GM23338 (cell line): Measurements from ENCODE around the gene GLCCI1. TPM values are rescaled to one million over a fixed set of nuclear protein-coding genes. Genes with fewer than 3 reads are reported as not detected.

Experiments
- ATAC-seq: fragments of 200-7000 bp; cut with Tn5 transposase; 3 replicates; pipeline ENCODE4 v1.9.1; 2020
- DNase-seq: peaks from one replicate; pipeline ENCODE4 v3.0.0-alpha.2; 2015; ENCODE audit warnings: low spot score
- H2AFZ ChIP-seq: fragments of 200-600 bp; sonication (generic); 2 replicates; pipeline ENCODE4 v1.8.0; 2016; ENCODE audit warnings: antibody characterized with exemption, mild to moderate bottlenecking, moderate library complexity
- H3F3A ChIP-seq: fragments of 200-600 bp; sonication (generic); replicated peaks from 2 replicates; pipeline ENCODE4 v1.8.0; 2017; ENCODE audit warnings: antibody characterized with exemption, mixed run types, low read depth
- H3K27ac ChIP-seq: fragments of 200-600 bp; sonication (generic); 2 replicates; pipeline ENCODE4 v1.6.1; 2016; ENCODE audit warnings: low read depth
- H3K27me3 ChIP-seq: fragments of 200-600 bp; sonication (generic); 2 replicates; pipeline ENCODE4 v1.8.0; 2016; ENCODE audit warnings: mild to moderate bottlenecking, mixed run types, moderate library complexity; ENCODE audit not compliant: insufficient read depth
- H3K36me3 ChIP-seq: fragments of 200-600 bp; sonication (generic); 2 replicates; pipeline ENCODE4 v1.8.0; 2016; ENCODE audit warnings: mild to moderate bottlenecking; ENCODE audit not compliant: insufficient read depth
- H3K4me1 ChIP-seq: fragments of 200-600 bp; sonication (generic); 2 replicates; pipeline ENCODE4 v1.8.0; 2016; ENCODE audit warnings: mild to moderate bottlenecking, moderate library complexity; ENCODE audit not compliant: insufficient read depth
- H3K4me2 ChIP-seq: fragments of 200-600 bp; sonication (generic); 2 replicates; pipeline ENCODE4 v1.7.1; 2017; ENCODE audit warnings: mixed run types
- H3K4me3 ChIP-seq: fragments of 200-600 bp; sonication (generic); 2 replicates; pipeline ENCODE4 v1.6.1; 2016; ENCODE audit warnings: mixed run types
- H3K79me2 ChIP-seq: fragments of 200-600 bp; sonication (generic); replicated peaks from 2 replicates; pipeline ENCODE4 v1.8.0; 2017; ENCODE audit warnings: mild to moderate bottlenecking; ENCODE audit not compliant: insufficient read depth
- H3K9me2 ChIP-seq: fragments of 200-600 bp; sonication (generic); 2 replicates; pipeline ENCODE4 v1.8.0; 2017; ENCODE audit not compliant: insufficient read depth
- H4K20me1 ChIP-seq: fragments of 200-600 bp; sonication (generic); replicated peaks from 2 replicates; pipeline ENCODE4 v1.8.0; 2017; ENCODE audit warnings: mild to moderate bottlenecking; ENCODE audit not compliant: insufficient read depth
- H3K27ac Mint-ChIP-seq: 2 replicates; pipeline ENCODE4 v1.8.0; 2020; ENCODE audit warnings: inconsistent platforms, mild to moderate bottlenecking, moderate library complexity, mixed read lengths
- H3K27me3 Mint-ChIP-seq: 3 replicates; pipeline ENCODE4 v1.8.0; 2022; ENCODE audit warnings: low read depth, mild to moderate bottlenecking, moderate library complexity, mixed read lengths, inconsistent platforms; ENCODE audit not compliant: insufficient read depth, poor library complexity
- H3K36me3 Mint-ChIP-seq: 3 replicates; pipeline ENCODE4 v1.8.0; 2021; ENCODE audit warnings: low read depth, mild to moderate bottlenecking, inconsistent platforms, moderate library complexity, mixed read lengths
- H3K4me1 Mint-ChIP-seq: 3 replicates; pipeline ENCODE4 v1.8.0; 2020; ENCODE audit warnings: mild to moderate bottlenecking, inconsistent platforms, mixed read lengths
- H3K4me3 Mint-ChIP-seq: 3 replicates; pipeline ENCODE4 v1.8.0; 2021; ENCODE audit warnings: moderate library complexity, mild to moderate bottlenecking, inconsistent platforms, mixed read lengths
- H3K9me3 Mint-ChIP-seq: 3 replicates; pipeline ENCODE4 v1.8.0; 2020; ENCODE audit warnings: moderate library complexity, mild to moderate bottlenecking, inconsistent platforms, mixed read lengths
- CREB1 ChIP-seq: fragments of 250-450 bp; sonication (Bioruptor Pico); IDR thresholded peaks from 2 replicates; pipeline ENCODE4 v1.5.0; 2020; ENCODE audit warnings: low read depth, mild to moderate bottlenecking, moderate library complexity
- CTCF ChIP-seq, 2 experiments: fragments of 200-600 bp in 1 of 2; sonication (generic) in 1 of 2; conservative IDR thresholded peaks; 2 replicates each; pipeline versions ENCODE4 v1.5.1 to v1.6.1; 2016 to 2017; ENCODE audit warnings: antibody characterized with exemption in 2 of 2, low read depth in 2 of 2, mild to moderate bottlenecking in 2 of 2, moderate library complexity in 1 of 2
- ETS1 ChIP-seq: IDR thresholded peaks from 2 replicates; pipeline ENCODE4 v1.6.1; 2016; ENCODE audit warnings: antibody characterized with exemption
- EZH2 ChIP-seq: fragments of 200-600 bp; sonication (generic); IDR thresholded peaks from one replicate; pipeline ENCODE4 v1.8.0; 2017; ENCODE audit warnings: antibody characterized with exemption, mild to moderate bottlenecking, low read depth; ENCODE audit not compliant: unreplicated experiment
- EZH2phosphoT487 ChIP-seq: fragments of 200-600 bp; sonication (generic); IDR thresholded peaks from one replicate; pipeline ENCODE4 v1.8.1; 2018; ENCODE audit warnings: antibody characterized with exemption; ENCODE audit not compliant: unreplicated experiment
- JUNB ChIP-seq: IDR thresholded peaks from one replicate; pipeline ENCODE4 v1.6.1; 2016; ENCODE audit warnings: antibody characterized with exemption; ENCODE audit not compliant: unreplicated experiment
- NANOG ChIP-seq: IDR thresholded peaks from 2 replicates; pipeline ENCODE4 v1.6.1; 2016; ENCODE audit warnings: antibody characterized with exemption, borderline replicate concordance
- POLR2AphosphoS5 ChIP-seq: IDR thresholded peaks from 2 replicates; pipeline ENCODE4 v1.6.1; 2016; ENCODE audit warnings: antibody characterized with exemption, low read depth
- REST ChIP-seq: IDR thresholded peaks from one replicate; pipeline ENCODE4 v1.6.1; 2018; ENCODE audit warnings: antibody characterized with exemption; ENCODE audit not compliant: unreplicated experiment
- STAT1 ChIP-seq: IDR thresholded peaks from one replicate; pipeline ENCODE4 v1.6.1; 2016; ENCODE audit warnings: antibody characterized with exemption; ENCODE audit not compliant: unreplicated experiment
- ZNF114 ChIP-seq: fragments of 250-450 bp; sonication (Bioruptor Pico); IDR thresholded peaks from 2 replicates; pipeline ENCODE4 v1.5.0; 2020; ENCODE audit warnings: mild to moderate bottlenecking, moderate library complexity
- ZNF331 ChIP-seq: fragments of 250-450 bp; sonication (Bioruptor Pico); IDR thresholded peaks from 2 replicates; pipeline ENCODE4 v1.5.0; 2020; ENCODE audit warnings: low read depth, mild to moderate bottlenecking, moderate library complexity
- ZNF462 ChIP-seq: fragments of 250-450 bp; sonication (Bioruptor Pico); IDR thresholded peaks from 2 replicates; pipeline ENCODE4 v1.5.0; 2020; ENCODE audit warnings: mild to moderate bottlenecking, moderate library complexity
- polyA plus RNA-seq: library from polyadenylated mRNA; unstranded; fragments of >200 nt; fragmentation: Nextera tagmentation; extraction: Ambion mirVana; gene quantifications from 2 replicates; pipeline ENCODE4 v1.2.1, GENCODE V29; 2016
- total RNA-seq: library from RNA; depleted of rRNA; stranded (reverse); fragments of >200 nt; shearing (Covaris generic); gene quantifications from 2 replicates; pipeline ENCODE4 v1.2.3, GENCODE V29; 2014

GLCCI1 gene
- total and polyA plus RNA-seq, 2 experiments from 2014 or later: 15.0 to 15.7 TPM

- no peak overlapping the region for H3K27ac ChIP-seq
- H3K27ac Mint-ChIP-seq: no peak overlapping the region
- no peaks in the 10 kb centered on the region for H3K9me3 Mint-ChIP-seq
- H3K36me3 Mint-ChIP-seq: no peaks in the 10 kb centered on the region
- DNase-seq (no peak), ATAC-seq (no peak)
- H3K79me2 ChIP-seq: no peaks in the 10 kb centered on the region
- no peak overlapping the region for H3K4me3 ChIP-seq
- no peaks in the 10 kb centered on the region for H3F3A ChIP-seq
- no peak overlapping the region for H3K4me2 ChIP-seq
- no peaks in the 10 kb centered on the region for H4K20me1 ChIP-seq
- peaks cover 2% of the 10 kb centered on the region for H3K27me3 Mint-ChIP-seq
- TF ChIP-seq NANOG (no peak), EZH2phosphoT487 (no peak), EZH2 (no peak), ETS1 (no peak), JUNB (no peak), CREB1 (CRISPR knock-in tag) (no peak), CTCF (conservative IDR thresholded peaks at IDR 0.05; ENCODE audit: low read depth in 2 of 2) (no peak), STAT1 (no peak), ZNF114 (CRISPR knock-in tag) (no peak), POLR2AphosphoS5 (no peak), ZNF331 (no peak), REST (no peak), ZNF462 (CRISPR knock-in tag) (no peak)
- H3K4me1 ChIP-seq: peaks cover 18% of the 10 kb centered on the region
- no peak overlapping the region for H2AFZ ChIP-seq
- H3K9me2 ChIP-seq: 0 out of 2 replicates have a peak, but pooled peaks cover 6% of the 10 kb centered on the region
- no peaks in the 10 kb centered on the region for H3K36me3 ChIP-seq
- no peaks in the 10 kb centered on the region for H3K27me3 ChIP-seq
- H3K4me1 Mint-ChIP-seq: peaks cover 20% of the 10 kb centered on the region
- no peak overlapping the region for H3K4me3 Mint-ChIP-seq
These were observed 30.1 kb upstream of the GLCCI1 start for GRCh38 chr7:7938471-7938870.
